Upper lobe of right lung (tissue), 1 donor: ENCODE measurements around the gene CELF5. TPM values are rescaled to one million over a fixed set of nuclear protein-coding genes. Genes with fewer than 3 reads are reported as not detected.
"Not testable (repeated sequence)": the region's sequence is repeated elsewhere in the genome, so short reads cannot be mapped to it uniquely, and the experiment has no call there.

Experiments
- ATAC-seq: fragments of 200-7000 bp; cut with Tn5 transposase; one replicate; pipeline ENCODE4 v1.9.1; 2020; ENCODE audit warnings: mild to moderate bottlenecking, moderate library complexity
- DNase-seq: peaks from one replicate; pipeline ENCODE4 v3.0.0-alpha.2; 2020
- H3K27ac ChIP-seq: fragments of 200-600 bp; one replicate; pipeline ENCODE4 v1.8.0; 2022
- H3K27me3 ChIP-seq: fragments of 200-600 bp; one replicate; pipeline ENCODE4 v1.8.0; 2022; ENCODE audit warnings: mild to moderate bottlenecking
- H3K36me3 ChIP-seq: fragments of 200-600 bp; one replicate; pipeline ENCODE4 v1.8.0; 2022
- H3K4me1 ChIP-seq: fragments of 200-600 bp; one replicate; pipeline ENCODE4 v1.8.0; 2022
- H3K4me3 ChIP-seq: fragments of 200-600 bp; one replicate; pipeline ENCODE4 v1.8.0; 2022; ENCODE audit warnings: mild to moderate bottlenecking
- H3K9me3 ChIP-seq: fragments of 200-600 bp; one replicate; pipeline ENCODE4 v1.8.0; 2022
- intact Hi-C: fragments of 100-400 bp; cut with DNase I; formaldehyde crosslinking; loops from one replicate; pipeline ENCODE4 v1.11.0; 2022
- total RNA-seq: library from RNA; stranded (reverse); fragmentation: NEBNext Ultra II Directional; extraction: Animal tissue kit (Norgen Biotek cat#: 25700); gene quantifications from one replicate; pipeline ENCODE4 v1.2.1, GENCODE V29; 2021
- TF ChIP-seq, protein P1 (sequence below): fragments of 200-600 bp; IDR thresholded peaks from one replicate; pipeline ENCODE4 v1.8.0; 2022; ENCODE audit warnings: antibody characterized with exemption
- donor health status: DM: no; HTN: yes; CAD: no; lungs with severe emphysema.

The CELF5 gene
- total RNA-seq, 1 donor from 2014 or later: not detected

DNA sequence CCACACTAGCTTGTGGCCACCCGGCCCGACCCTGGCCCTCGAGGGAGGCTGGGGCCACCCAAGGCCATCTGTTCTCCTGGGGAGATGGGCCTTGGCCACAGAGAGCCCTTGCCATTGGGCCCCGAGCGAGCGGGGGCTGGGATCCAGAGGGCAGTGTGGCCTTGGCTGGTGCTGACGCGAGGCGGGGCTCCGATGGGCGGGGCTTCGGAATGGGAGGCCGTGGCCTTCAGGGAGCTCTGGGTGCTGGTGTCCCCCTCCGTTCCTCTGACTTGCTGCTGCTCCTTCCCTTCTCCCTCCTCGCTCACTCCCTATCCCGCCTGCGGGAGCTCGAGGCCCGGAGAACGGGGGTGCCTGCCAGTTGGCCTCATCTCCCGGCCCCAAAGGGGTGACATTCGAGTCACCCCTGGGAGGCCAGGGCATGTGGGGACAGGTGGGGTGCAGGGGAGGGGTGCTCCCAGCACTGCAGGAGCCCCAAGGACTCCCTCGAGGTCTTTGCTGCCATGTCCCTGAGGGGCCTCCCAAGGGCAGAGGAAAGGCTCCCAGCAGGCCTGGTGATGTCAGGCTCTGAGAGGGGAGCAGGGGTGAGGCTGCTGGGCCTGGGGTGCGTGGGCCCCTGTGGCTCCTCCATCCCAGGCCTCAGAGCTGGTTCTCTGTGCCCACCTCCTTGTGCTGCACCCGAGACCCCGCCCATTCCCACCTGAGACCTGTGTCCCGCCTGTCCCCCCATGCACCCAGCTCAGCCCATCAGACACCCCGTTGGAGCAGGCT is 34.6 kb upstream of the CELF5 start:
- ATAC-seq: no peak
- intact Hi-C loops: no loop called here
- H3K4me3 ChIP-seq: no peak overlapping the region
- H3K9me3 ChIP-seq: no peaks in the 10 kb centered on the region
- no peaks in the 10 kb centered on the region for H3K27me3 ChIP-seq
- peaks cover 22% of the 10 kb centered on the region for H3K4me1 ChIP-seq
- H3K27ac ChIP-seq: no peak overlapping the region
- TF ChIP-seq, protein P1, sequence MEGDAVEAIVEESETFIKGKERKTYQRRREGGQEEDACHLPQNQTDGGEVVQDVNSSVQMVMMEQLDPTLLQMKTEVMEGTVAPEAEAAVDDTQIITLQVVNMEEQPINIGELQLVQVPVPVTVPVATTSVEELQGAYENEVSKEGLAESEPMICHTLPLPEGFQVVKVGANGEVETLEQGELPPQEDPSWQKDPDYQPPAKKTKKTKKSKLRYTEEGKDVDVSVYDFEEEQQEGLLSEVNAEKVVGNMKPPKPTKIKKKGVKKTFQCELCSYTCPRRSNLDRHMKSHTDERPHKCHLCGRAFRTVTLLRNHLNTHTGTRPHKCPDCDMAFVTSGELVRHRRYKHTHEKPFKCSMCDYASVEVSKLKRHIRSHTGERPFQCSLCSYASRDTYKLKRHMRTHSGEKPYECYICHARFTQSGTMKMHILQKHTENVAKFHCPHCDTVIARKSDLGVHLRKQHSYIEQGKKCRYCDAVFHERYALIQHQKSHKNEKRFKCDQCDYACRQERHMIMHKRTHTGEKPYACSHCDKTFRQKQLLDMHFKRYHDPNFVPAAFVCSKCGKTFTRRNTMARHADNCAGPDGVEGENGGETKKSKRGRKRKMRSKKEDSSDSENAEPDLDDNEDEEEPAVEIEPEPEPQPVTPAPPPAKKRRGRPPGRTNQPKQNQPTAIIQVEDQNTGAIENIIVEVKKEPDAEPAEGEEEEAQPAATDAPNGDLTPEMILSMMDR: no peak
- DNase-seq: no peak
- no peaks in the 10 kb centered on the region for H3K36me3 ChIP-seq

DNA sequence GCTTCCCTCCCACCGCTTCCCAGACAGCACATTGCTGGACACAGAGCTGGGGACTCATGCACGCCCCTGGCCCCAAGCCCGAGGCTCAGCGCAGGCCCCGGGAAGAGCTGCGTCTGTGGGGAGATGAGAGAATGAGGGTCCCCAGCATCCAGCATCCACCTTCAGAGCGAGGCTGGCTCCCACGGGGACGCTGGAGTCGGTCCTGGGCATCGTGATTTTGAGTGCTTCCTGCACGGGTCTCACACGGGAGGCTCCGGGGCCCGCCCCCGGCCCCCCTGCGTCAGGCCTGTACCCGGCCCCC is 34.0 kb upstream of the CELF5 start:
- ATAC-seq: no peak
- intact Hi-C loops: no loop called here
- no peak for DNase-seq
- Histone ChIP-seq H3K27ac (no peak overlapping the region), H3K9me3 (no peaks in the 10 kb centered on the region), H3K27me3 (no peaks in the 10 kb centered on the region), H3K36me3 (no peaks in the 10 kb centered on the region), H3K4me3 (no peak overlapping the region), H3K4me1 (peaks cover 19% of the 10 kb centered on the region)
- TF ChIP-seq, protein P1: no peak

DNA sequence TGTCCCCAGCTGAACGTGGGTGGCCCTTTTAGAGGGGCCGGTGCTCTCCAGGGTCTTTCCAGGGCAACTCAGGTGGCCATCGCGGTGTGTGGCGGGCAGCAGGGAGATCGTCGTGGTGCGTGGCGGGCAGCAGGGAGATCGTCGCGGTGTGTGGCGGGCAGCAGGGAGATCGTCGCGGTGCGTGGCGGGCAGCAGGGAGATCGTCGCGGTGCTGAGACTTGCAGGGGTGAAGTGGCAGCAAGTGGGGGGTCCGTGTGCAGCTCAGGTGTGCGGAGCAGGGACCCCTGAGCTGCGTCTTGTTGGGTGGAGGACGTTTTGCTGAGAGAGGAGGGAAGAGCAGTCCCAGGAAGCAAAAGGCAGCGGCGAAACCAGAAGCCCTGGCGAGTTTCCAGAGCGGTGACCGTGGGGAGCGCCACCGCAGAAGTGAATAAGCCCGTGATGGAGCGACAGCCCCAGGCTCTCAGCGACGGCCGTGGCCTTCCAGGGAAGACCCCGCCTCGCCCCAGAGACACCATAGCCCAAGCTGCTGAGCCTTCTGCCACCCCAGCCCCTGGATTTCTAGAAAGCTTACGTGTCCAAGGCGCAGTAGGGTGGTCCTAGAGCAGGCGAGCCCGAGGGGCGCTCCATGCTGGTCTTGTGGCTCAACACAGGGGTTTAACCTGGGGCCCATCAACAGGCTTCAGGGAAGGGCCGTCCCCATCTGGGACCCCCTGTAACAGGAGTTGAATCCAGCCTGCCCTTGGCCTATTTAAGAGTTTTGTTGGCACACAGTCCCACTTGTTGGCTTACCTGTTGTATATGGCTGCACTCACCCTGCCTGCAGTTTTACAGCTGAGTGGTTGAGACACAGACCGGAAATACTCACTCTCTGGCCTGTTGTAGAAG is 33.3 kb upstream of the CELF5 start:
- intact Hi-C loops: no loop called here
- ATAC-seq (no peak), DNase-seq (no peak)
- Histone ChIP-seq H3K27me3 (no peaks in the 10 kb centered on the region), H3K4me1 (peaks cover 19% of the 10 kb centered on the region), H3K36me3 (peaks cover 6% of the 10 kb centered on the region), H3K4me3 (no peak overlapping the region), H3K27ac (no peak overlapping the region), H3K9me3 (no peaks in the 10 kb centered on the region)
- TF ChIP-seq, protein P1: no peak

DNA sequence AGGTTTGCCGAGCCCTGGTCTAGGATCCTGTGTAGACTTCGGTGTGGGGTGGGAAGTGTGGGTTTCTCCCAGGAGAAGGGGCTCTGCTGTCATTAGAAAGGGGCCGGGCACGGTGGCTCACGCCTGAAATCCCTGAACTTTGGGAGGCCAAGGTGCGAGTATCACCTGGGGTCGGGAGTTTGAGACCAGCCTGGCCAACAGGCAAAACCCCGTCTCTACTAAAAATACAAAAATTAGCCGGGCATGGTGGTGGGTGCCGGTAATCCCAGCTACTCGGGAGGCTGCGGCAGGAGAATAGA is 32.7 kb upstream of the CELF5 start:
- not testable (repeated sequence) for DNase-seq

DNA sequence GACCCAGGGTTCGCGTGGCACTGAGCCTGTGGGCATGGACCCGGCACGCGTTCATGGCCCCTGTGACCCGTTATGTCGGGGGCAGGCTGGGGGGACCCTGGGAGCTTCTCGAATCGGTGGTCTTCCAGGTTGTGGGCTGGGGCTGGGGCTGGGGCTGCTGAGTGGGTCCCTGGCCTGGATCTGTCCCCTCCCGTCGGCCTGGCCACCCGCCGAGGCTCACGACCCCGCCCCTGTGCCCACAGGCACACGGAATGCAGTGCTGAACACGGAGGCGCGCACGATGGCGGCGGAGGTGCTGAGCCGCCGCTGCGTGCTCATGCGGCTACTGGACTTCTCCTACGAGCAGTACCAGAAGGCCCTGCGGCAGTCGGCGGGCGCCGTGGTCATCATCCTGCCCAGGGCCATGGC is 32.2 kb upstream of the CELF5 start:
- TF ChIP-seq, protein P1: no peak
- ATAC-seq: no peak
- Histone ChIP-seq H3K4me3 (no peak overlapping the region), H3K27me3 (no peaks in the 10 kb centered on the region), H3K36me3 (peaks cover 10% of the 10 kb centered on the region), H3K9me3 (no peaks in the 10 kb centered on the region), H3K27ac (no peak overlapping the region), H3K4me1 (peaks cover 11% of the 10 kb centered on the region)
- DNase-seq: no peak
- intact Hi-C loops: no loop called here

More for the DNA sequence above, 32.7 kb upstream of the CELF5 start:
- ATAC-seq, H3K27me3 ChIP-seq, H3K27ac ChIP-seq, intact Hi-C loops, H3K4me3 ChIP-seq, H3K9me3 ChIP-seq: not testable (repeated sequence)
- Histone ChIP-seq H3K36me3 (peaks cover 10% of the 10 kb centered on the region), H3K4me1 (peaks cover 16% of the 10 kb centered on the region)

DNA sequence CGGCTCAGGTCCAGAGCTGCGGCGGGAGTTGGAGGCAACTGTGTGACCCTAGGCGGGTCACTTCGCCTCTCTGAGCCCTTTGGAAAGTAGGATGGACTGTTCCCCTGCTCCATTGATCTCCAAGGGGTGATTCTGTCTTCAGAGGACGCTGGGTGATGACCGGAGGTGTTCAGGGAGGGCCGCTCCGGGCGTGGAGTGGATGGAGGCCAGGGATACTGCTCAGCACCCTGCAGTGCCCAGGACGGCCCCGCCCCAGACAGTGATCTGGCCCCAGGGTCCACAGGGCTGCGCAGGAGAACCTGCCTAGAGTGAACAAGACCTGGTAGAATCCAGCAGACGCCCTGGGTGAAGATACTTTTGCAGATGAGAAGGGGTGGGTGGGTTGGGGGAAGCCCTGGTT is 31.8 kb upstream of the CELF5 start:
- no peaks in the 10 kb centered on the region for H3K9me3 ChIP-seq
- no peak for ATAC-seq
- intact Hi-C loops: no loop called here
- H3K27me3 ChIP-seq: no peaks in the 10 kb centered on the region
- no peak for DNase-seq
- peaks cover 6% of the 10 kb centered on the region for H3K4me1 ChIP-seq
- peaks cover 10% of the 10 kb centered on the region for H3K36me3 ChIP-seq
- TF ChIP-seq, protein P1: no peak
- no peak overlapping the region for H3K4me3 ChIP-seq
- H3K27ac ChIP-seq: no peak overlapping the region
